SU-DHL-6 (cell line): ENCODE measurements around the gene MEGF6.

Experiments used
- H2AFZ ChIP-seq: fragments of 200-600 bp; sonication (generic); 2 replicates; pipeline ENCODE4 v1.6.1; 2014; ENCODE audit warnings: low read depth, mild to moderate bottlenecking, moderate library complexity, mixed read lengths, antibody characterized with exemption, low read length; ENCODE audit not compliant: severe bottlenecking
- H3F3A ChIP-seq: fragments of 200-600 bp; shearing (Covaris generic); 2 replicates; pipeline ENCODE4 v1.6.0; 2016; ENCODE audit warnings: antibody characterized with exemption, mild to moderate bottlenecking; ENCODE audit not compliant: insufficient read depth
- H3K27ac ChIP-seq: fragments of 200-600 bp; sonication (generic); 2 replicates; pipeline ENCODE4 v1.5.1; 2016; ENCODE audit warnings: low read depth, mild to moderate bottlenecking, low read length, moderate library complexity, mixed read lengths
- H3K27me3 ChIP-seq: fragments of 200-600 bp; sonication (generic), shearing (Covaris generic); 2 replicates; pipeline ENCODE4 v1.6.0; 2014; ENCODE audit warnings: mild to moderate bottlenecking, low read length
- H3K36me3 ChIP-seq: fragments of 200-600 bp; sonication (generic); 2 replicates; pipeline ENCODE4 v1.6.1; 2014; ENCODE audit warnings: mild to moderate bottlenecking, low read length, mixed read lengths
- H3K4me2 ChIP-seq: fragments of 300-600, 200-600 bp; shearing (Covaris generic), sonication (generic); 2 replicates; pipeline ENCODE4 v1.6.0; 2014; ENCODE audit warnings: low read length, low read depth, mild to moderate bottlenecking; ENCODE audit not compliant: poor library complexity, severe bottlenecking
- H3K4me3 ChIP-seq: fragments of 200-600 bp; sonication (generic); 2 replicates; pipeline ENCODE4 v1.5.1; 2014; ENCODE audit warnings: antibody characterized with exemption, low read length, mild to moderate bottlenecking, mixed read lengths; ENCODE audit not compliant: insufficient read depth, poor library complexity, severe bottlenecking
- H3K79me2 ChIP-seq: fragments of 200-600 bp; sonication (generic); 2 replicates; pipeline ENCODE4 v1.6.1; 2014; ENCODE audit warnings: mild to moderate bottlenecking, low read length, moderate library complexity; ENCODE audit not compliant: insufficient read depth
- H3K9ac ChIP-seq: fragments of 200-600 bp; sonication (generic); 2 replicates; pipeline ENCODE4 v1.7.0; 2014; ENCODE audit warnings: mild to moderate bottlenecking, low read length
- H3K9me2 ChIP-seq: fragments of 200-600 bp; sonication (generic); replicated peaks from 2 replicates; pipeline ENCODE4 v1.6.1; 2014; ENCODE audit warnings: low read length; ENCODE audit not compliant: insufficient read depth
- H3K9me3 ChIP-seq: fragments of 200-600 bp; sonication (generic); 2 replicates; pipeline ENCODE4 v1.6.1; 2014; ENCODE audit warnings: low read length, mixed read lengths; ENCODE audit not compliant: insufficient read depth
- H4K20me1 ChIP-seq: fragments of 200-600 bp; sonication (generic); 2 replicates; pipeline ENCODE4 v1.6.1; 2014; ENCODE audit warnings: low read depth, mild to moderate bottlenecking, antibody characterized with exemption, low read length, moderate library complexity, mixed read lengths
- EZH2phosphoT487 ChIP-seq: fragments of 200-600 bp; sonication (generic), shearing (Covaris generic); conservative IDR thresholded peaks from 2 replicates; pipeline ENCODE4 v1.6.1; 2018; ENCODE audit warnings: mild to moderate bottlenecking, antibody characterized with exemption, low read length, moderate library complexity, mixed read lengths
- TF ChIP-seq, protein P1 (sequence below): fragments of 200-600 bp; sonication (generic); IDR thresholded peaks from one replicate; pipeline ENCODE4 v1.5.1; 2017; ENCODE audit warnings: antibody characterized with exemption, mild to moderate bottlenecking, low read length, moderate library complexity; ENCODE audit not compliant: insufficient read depth, poor library complexity, severe bottlenecking

The MEGF6 gene

DNA sequence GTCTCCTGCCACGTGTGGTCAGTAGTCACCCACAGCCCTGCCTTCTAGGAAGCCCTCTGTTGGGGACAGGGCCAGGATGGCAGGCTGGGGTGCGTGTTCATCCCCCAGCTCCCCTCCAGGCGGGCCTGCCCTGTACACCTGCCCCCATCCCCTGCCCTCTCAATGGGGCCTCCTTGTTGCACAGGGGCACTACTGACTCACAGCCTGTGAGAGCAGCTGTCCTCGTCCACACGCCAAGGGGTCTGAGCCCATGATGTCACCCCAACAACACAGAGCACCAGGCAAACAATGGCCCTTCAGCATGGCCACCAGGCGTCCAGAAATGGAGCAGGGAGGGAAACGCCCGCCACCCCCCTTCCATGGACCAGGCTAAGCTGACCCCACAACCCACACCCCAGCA is 92.6 kb downstream of the MEGF6 start:
- Histone ChIP-seq H3K36me3 (no peaks in the 10 kb centered on the region), H3K79me2 (no peaks in the 10 kb centered on the region), H3F3A (no peaks in the 10 kb centered on the region), H3K9me2 (no peaks in the 10 kb centered on the region), H3K9me3 (no peaks in the 10 kb centered on the region), H3K4me2 (no peak overlapping the region), H4K20me1 (no peaks in the 10 kb centered on the region), H3K27ac (no peak overlapping the region), H3K27me3 (no peaks in the 10 kb centered on the region), H3K4me3 (no peak overlapping the region), H3K9ac (no peak overlapping the region), H2AFZ (no peak overlapping the region)
- TF ChIP-seq, protein P1, sequence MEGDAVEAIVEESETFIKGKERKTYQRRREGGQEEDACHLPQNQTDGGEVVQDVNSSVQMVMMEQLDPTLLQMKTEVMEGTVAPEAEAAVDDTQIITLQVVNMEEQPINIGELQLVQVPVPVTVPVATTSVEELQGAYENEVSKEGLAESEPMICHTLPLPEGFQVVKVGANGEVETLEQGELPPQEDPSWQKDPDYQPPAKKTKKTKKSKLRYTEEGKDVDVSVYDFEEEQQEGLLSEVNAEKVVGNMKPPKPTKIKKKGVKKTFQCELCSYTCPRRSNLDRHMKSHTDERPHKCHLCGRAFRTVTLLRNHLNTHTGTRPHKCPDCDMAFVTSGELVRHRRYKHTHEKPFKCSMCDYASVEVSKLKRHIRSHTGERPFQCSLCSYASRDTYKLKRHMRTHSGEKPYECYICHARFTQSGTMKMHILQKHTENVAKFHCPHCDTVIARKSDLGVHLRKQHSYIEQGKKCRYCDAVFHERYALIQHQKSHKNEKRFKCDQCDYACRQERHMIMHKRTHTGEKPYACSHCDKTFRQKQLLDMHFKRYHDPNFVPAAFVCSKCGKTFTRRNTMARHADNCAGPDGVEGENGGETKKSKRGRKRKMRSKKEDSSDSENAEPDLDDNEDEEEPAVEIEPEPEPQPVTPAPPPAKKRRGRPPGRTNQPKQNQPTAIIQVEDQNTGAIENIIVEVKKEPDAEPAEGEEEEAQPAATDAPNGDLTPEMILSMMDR, result no peak
- no peak for TF ChIP-seq EZH2phosphoT487

DNA sequence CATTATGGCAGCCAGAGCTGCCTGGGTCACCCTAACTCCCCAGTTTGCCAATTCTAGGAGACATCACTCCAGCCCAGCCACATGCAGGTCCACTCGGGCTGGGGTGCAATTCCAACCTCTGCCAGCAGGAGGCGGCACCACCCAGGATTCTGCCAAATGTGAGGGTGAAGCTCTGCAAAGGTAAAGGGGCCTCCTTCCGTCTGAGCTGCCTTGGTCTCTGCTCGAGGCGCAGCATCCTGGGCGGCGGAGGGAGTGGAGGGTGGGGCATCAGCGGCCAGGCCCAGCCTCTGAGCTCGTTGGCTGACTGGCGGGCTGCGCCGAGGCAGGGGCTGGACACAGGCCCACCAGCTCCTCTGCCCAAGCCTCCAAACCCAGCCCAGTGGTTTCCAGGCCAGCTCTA is 93.1 kb downstream of the MEGF6 start:
- no peaks in the 10 kb centered on the region for H3K79me2 ChIP-seq
- TF ChIP-seq, protein P1, result no peak
- TF ChIP-seq EZH2phosphoT487, result no peak
- no peak overlapping the region for H2AFZ ChIP-seq
- H3K27me3 ChIP-seq, result no peaks in the 10 kb centered on the region
- no peak overlapping the region for H3K4me2 ChIP-seq
- no peaks in the 10 kb centered on the region for H3K9me2 ChIP-seq
- H3K36me3 ChIP-seq, result no peaks in the 10 kb centered on the region
- no peaks in the 10 kb centered on the region for H4K20me1 ChIP-seq
- no peak overlapping the region for H3K9ac ChIP-seq
- no peak overlapping the region for H3K4me3 ChIP-seq
- H3K9me3 ChIP-seq, result no peaks in the 10 kb centered on the region
- no peak overlapping the region for H3K27ac ChIP-seq
- no peaks in the 10 kb centered on the region for H3F3A ChIP-seq

DNA sequence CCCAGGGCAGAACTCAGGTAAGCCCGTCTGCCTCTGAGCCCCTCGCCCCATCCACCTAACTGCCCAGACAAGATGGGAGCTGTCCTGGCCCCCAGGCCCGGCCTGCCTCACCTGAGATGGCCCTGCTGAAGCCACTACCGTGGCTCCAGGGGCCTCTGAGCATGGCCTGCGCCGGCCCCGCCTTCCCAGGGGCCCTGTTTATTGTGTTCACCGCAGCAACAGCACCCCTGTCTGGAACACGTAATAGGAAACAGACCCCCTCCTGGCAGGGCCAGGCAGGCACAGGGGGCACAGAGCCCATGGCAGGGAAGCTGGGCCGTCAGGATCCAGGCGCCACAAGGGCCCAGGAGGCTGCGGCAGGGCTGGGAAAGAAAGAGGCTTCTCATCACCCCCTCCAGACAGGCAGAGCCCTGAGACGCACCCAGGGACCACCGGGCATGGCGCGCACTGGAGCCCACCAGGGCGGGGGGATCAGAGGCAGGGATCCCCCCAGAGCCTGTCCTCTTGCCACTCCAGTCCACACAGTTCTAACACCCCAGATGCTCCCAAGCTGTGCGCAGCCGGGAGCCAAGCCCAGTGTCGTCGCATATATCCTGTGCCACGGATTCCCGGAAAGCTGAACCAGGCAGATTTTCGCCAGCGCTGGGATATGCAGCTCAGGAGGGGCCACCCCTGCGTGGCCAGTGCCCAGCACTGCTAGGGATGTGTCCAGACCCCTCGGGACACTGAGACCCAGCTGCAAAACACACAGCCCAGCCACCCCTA is 94.2 kb downstream of the MEGF6 start:
- Histone ChIP-seq H3K9ac (no peak overlapping the region), H2AFZ (no peak overlapping the region), H3K79me2 (no peaks in the 10 kb centered on the region), H4K20me1 (no peaks in the 10 kb centered on the region), H3K9me3 (no peaks in the 10 kb centered on the region), H3F3A (no peaks in the 10 kb centered on the region), H3K4me2 (no peak overlapping the region), H3K4me3 (no peak overlapping the region), H3K27ac (no peak overlapping the region), H3K9me2 (no peaks in the 10 kb centered on the region), H3K36me3 (no peaks in the 10 kb centered on the region), H3K27me3 (no peaks in the 10 kb centered on the region)
- TF ChIP-seq, protein P1, result no peak
- TF ChIP-seq EZH2phosphoT487, result no peak
